ENCODE results near the gene THAP4. TPM values are rescaled to one million over a fixed set of nuclear protein-coding genes. Genes with fewer than 3 reads are reported as not detected.

Gene THAP4
- polyA plus RNA-seq, 3 donors = 15.1 to 25.9 (median 16.3) TPM

DNA sequence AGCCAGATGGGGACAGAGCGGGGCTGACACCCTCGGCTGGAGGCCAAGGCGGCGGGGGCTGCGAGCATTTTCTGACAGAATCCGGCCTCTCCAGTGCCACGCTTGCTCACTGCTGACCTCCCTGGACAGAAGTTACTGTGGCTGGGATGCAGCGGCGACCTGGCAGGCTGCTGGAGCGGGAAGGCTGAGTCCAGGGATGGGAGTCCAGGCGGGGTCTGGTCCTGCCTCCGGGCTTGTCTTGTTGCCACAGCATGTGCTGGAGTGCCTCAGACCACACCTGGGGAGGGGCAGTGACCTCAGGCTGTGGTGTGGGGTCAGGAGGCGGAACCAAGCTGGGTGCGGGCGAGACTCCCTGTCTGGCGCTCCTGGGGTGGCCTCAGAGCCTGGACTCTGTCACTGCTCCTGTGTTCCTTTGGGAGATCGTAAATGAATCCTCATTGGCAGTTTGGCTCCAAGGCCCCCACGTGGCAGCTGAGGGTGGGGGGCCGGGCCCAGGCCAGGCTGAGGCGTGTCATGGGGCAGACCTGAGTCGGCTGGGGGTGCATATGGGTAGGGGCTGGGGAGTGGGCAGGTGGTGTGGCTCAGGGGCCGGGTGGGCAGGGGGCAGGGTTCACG lies 72.9 kb downstream of the THAP4 start:
- WGBS (ENCODE audit: insufficient coverage) = 94% methylated on average over 22 of the region's 23 CpGs
- no peaks in the 10 kb centered on the region for H3K4me1 Mint-ChIP-seq
- H3K27ac ChIP-seq (ENCODE audit: low read depth in 1 of 2, low read length in 2 of 2) = no peak overlapping the region
- H3K27me3 Mint-ChIP-seq (ENCODE audit: low read depth in 3 of 3) = peaks cover 11 to 22% (median 20%) of the 10 kb centered on the region in 3 donors
- no peaks in the 10 kb centered on the region for H3K79me2 ChIP-seq (ENCODE audit: insufficient read depth, low read length)
- no peaks in the 10 kb centered on the region for H3K9me3 ChIP-seq (replicated peaks in 1 of 2; ENCODE audit: control insufficient read depth in 1 of 2, insufficient read depth in 1 of 2, low read length in 2 of 2)
- H3K36me3 ChIP-seq (replicated peaks in 1 of 2; ENCODE audit: control insufficient read depth in 1 of 2, insufficient read depth in 2 of 2, low read length in 2 of 2) = no peaks in the 10 kb centered on the region
- no peak overlapping the region for H3K27ac Mint-ChIP-seq
- no peak overlapping the region for H3K4me3 Mint-ChIP-seq
- intact Hi-C loops (cut with micrococcal nuclease) = no loop called here
- peaks cover 0 to 14% of the 10 kb centered on the region in 2 donors for H3K27me3 ChIP-seq (ENCODE audit: control insufficient read depth in 2 of 2, insufficient read depth in 2 of 2, low read length in 2 of 2)
- H2AFZ ChIP-seq (ENCODE audit: insufficient read depth, low read depth, low read length, poor library complexity, severe bottlenecking) = no peak overlapping the region
- H3K4me3 ChIP-seq (replicated peaks in 1 of 3; ENCODE audit: low read depth in 2 of 3, low read length in 3 of 3) = no peak overlapping the region
- H3K4me1 ChIP-seq (ENCODE audit: control insufficient read depth in 1 of 2, insufficient read depth in 2 of 2, low read length in 2 of 2) = peaks cover 0 to 7% of the 10 kb centered on the region in 2 donors
- H3K9ac ChIP-seq (ENCODE audit: insufficient read depth, low read length, poor library complexity, severe bottlenecking) = no peak overlapping the region
- H3K9me3 Mint-ChIP-seq = peaks cover 0 to 3% (median 0%) of the 10 kb centered on the region in 7 donors
- no peak overlapping the region for H3K4me2 ChIP-seq (replicated peaks; ENCODE audit: extremely low read depth, low read length, poor library complexity, severe bottlenecking)
- H4K20me1 ChIP-seq (ENCODE audit: insufficient read depth, low read length) = no peaks in the 10 kb centered on the region
- no peak for DNase-seq
- H3K36me3 Mint-ChIP-seq = no peaks in the 10 kb centered on the region
- TF ChIP-seq, protein P1, sequence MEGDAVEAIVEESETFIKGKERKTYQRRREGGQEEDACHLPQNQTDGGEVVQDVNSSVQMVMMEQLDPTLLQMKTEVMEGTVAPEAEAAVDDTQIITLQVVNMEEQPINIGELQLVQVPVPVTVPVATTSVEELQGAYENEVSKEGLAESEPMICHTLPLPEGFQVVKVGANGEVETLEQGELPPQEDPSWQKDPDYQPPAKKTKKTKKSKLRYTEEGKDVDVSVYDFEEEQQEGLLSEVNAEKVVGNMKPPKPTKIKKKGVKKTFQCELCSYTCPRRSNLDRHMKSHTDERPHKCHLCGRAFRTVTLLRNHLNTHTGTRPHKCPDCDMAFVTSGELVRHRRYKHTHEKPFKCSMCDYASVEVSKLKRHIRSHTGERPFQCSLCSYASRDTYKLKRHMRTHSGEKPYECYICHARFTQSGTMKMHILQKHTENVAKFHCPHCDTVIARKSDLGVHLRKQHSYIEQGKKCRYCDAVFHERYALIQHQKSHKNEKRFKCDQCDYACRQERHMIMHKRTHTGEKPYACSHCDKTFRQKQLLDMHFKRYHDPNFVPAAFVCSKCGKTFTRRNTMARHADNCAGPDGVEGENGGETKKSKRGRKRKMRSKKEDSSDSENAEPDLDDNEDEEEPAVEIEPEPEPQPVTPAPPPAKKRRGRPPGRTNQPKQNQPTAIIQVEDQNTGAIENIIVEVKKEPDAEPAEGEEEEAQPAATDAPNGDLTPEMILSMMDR (IDR thresholded peaks at IDR 0.05) = no peak

DNA sequence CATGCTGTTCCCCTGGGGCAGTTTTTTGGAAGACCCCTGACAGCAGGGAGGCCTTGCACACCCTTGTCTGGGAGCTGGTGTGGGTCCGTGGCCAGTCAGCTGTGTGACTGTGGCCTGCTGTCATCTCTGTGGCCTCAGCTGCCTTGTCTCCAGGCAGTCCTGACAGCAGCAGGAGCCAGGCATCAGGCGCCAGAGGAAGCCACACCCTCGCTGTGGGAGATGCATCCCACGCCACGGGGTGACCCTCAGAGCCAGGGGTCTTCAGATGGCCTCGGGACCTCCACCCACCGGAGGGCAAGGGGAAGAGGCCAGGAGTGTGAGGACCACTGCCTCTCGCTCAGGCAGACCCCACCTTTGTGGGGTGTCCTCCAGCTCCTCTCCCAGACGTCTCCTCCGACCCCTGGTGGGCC lies 73.4 kb downstream of the THAP4 start:
- H3K27me3 Mint-ChIP-seq (ENCODE audit: low read depth in 3 of 3) = peaks cover 11 to 22% (median 22%) of the 10 kb centered on the region in 3 donors
- H3K4me3 Mint-ChIP-seq = no peak overlapping the region
- H4K20me1 ChIP-seq (ENCODE audit: insufficient read depth, low read length) = no peaks in the 10 kb centered on the region
- H3K27ac ChIP-seq (ENCODE audit: low read depth in 1 of 2, low read length in 2 of 2) = no peak overlapping the region
- H2AFZ ChIP-seq (ENCODE audit: insufficient read depth, low read depth, low read length, poor library complexity, severe bottlenecking) = no peak overlapping the region
- TF ChIP-seq, protein P1 (IDR thresholded peaks at IDR 0.05) = no peak
- no peaks in the 10 kb centered on the region for H3K79me2 ChIP-seq (ENCODE audit: insufficient read depth, low read length)
- 89% methylated on average over 10 of the region's 10 CpGs for WGBS (ENCODE audit: insufficient coverage)
- H3K4me2 ChIP-seq (replicated peaks; ENCODE audit: extremely low read depth, low read length, poor library complexity, severe bottlenecking) = no peak overlapping the region
- H3K36me3 Mint-ChIP-seq = no peaks in the 10 kb centered on the region
- peaks cover 0 to 3% (median 0%) of the 10 kb centered on the region in 7 donors for H3K9me3 Mint-ChIP-seq
- H3K9me3 ChIP-seq (replicated peaks in 1 of 2; ENCODE audit: control insufficient read depth in 1 of 2, insufficient read depth in 1 of 2, low read length in 2 of 2) = no peaks in the 10 kb centered on the region
- peaks cover 0 to 12% of the 10 kb centered on the region in 2 donors for H3K4me1 ChIP-seq (ENCODE audit: control insufficient read depth in 1 of 2, insufficient read depth in 2 of 2, low read length in 2 of 2)
- no peaks in the 10 kb centered on the region for H3K36me3 ChIP-seq (replicated peaks in 1 of 2; ENCODE audit: control insufficient read depth in 1 of 2, insufficient read depth in 2 of 2, low read length in 2 of 2)
- H3K4me1 Mint-ChIP-seq = no peaks in the 10 kb centered on the region
- DNase-seq = no peak
- H3K4me3 ChIP-seq (replicated peaks in 1 of 3; ENCODE audit: low read depth in 2 of 3, low read length in 3 of 3) = no peak overlapping the region
- H3K27ac Mint-ChIP-seq = no peak overlapping the region
- intact Hi-C loops (cut with micrococcal nuclease) = no loop called here
- H3K9ac ChIP-seq (ENCODE audit: insufficient read depth, low read length, poor library complexity, severe bottlenecking) = no peak overlapping the region
- peaks cover under 1 to 14% of the 10 kb centered on the region in 2 donors for H3K27me3 ChIP-seq (ENCODE audit: control insufficient read depth in 2 of 2, insufficient read depth in 2 of 2, low read length in 2 of 2)

All from CD14-positive monocyte (primary cell).